WTC11 (cell line): ENCODE results near the gene COMTD1. TPM values are rescaled to one million over a fixed set of nuclear protein-coding genes. Genes with fewer than 3 reads are reported as not detected.

Experiments
- ATAC-seq: fragments of 200-7000 bp; cut with Tn5 transposase; 2 replicates; pipeline ENCODE4 v1.10.0; 2021; ENCODE audit warnings: mild to moderate bottlenecking, moderate library complexity
- CTCF ChIA-PET: fragments of 300-600 bp; sonication (Branson Sonifier 250); formaldehyde crosslinking; loops from one replicate; lab custom pipeline; 2021; ENCODE audit warnings: antibody characterized with exemption; lab: Charles Lee
- POLR2A ChIA-PET: fragments of 350-600 bp; sonication (Branson Sonifier 250); formaldehyde crosslinking; loops from one replicate; lab custom pipeline; 2021; ENCODE audit warnings: antibody characterized with exemption; lab: Charles Lee
- DNase-seq: peaks from one replicate; pipeline ENCODE4 v3.0.0; 2021; ENCODE audit warnings: low spot score
- H3K27ac Mint-ChIP-seq: 2 replicates; pipeline ENCODE4 v1.8.0; 2021; ENCODE audit warnings: mixed read lengths
- H3K27me3 Mint-ChIP-seq: 2 replicates; pipeline ENCODE4 v1.8.0; 2021; ENCODE audit warnings: low read depth, mild to moderate bottlenecking, moderate library complexity, mixed read lengths
- H3K36me3 Mint-ChIP-seq: 2 replicates; pipeline ENCODE4 v1.8.0; 2021; ENCODE audit warnings: mixed read lengths
- H3K4me1 Mint-ChIP-seq: 2 replicates; pipeline ENCODE4 v1.8.0; 2022; ENCODE audit warnings: mixed read lengths
- H3K4me3 Mint-ChIP-seq: 2 replicates; pipeline ENCODE4 v1.8.0; 2021; ENCODE audit warnings: mild to moderate bottlenecking, moderate library complexity, mixed read lengths
- H3K9me3 Mint-ChIP-seq: 2 replicates; pipeline ENCODE4 v1.8.0; 2021; ENCODE audit warnings: mixed read lengths
- E2F5 ChIP-seq: sonication (generic); formaldehyde crosslinking; IDR thresholded peaks from 2 replicates; pipeline ENCODE4 v1.8.1; 2022; ENCODE audit warnings: mild to moderate bottlenecking, moderate library complexity, missing genetic modification reagents
- ERG ChIP-seq: fragments of 250-450 bp; sonication (Bioruptor Pico); IDR thresholded peaks from 2 replicates; pipeline ENCODE4 v1.8.0; 2021; ENCODE audit warnings: mild to moderate bottlenecking
- FOXK1 ChIP-seq: sonication (generic); formaldehyde crosslinking; IDR thresholded peaks from 2 replicates; pipeline ENCODE4 v1.8.0; 2022; ENCODE audit warnings: mild to moderate bottlenecking, moderate library complexity, missing genetic modification reagents
- GTF2I ChIP-seq: fragments of 250-450 bp; sonication (Bioruptor Pico); conservative IDR thresholded peaks from 2 replicates; pipeline ENCODE4 v1.4.0; 2021; ENCODE audit warnings: mild to moderate bottlenecking
- MYBL2 ChIP-seq: sonication (generic); formaldehyde crosslinking; IDR thresholded peaks from 2 replicates; pipeline ENCODE4 v1.8.1; 2023; ENCODE audit warnings: mild to moderate bottlenecking, moderate library complexity, missing genetic modification reagents
- PRDM15 ChIP-seq: sonication (generic); formaldehyde crosslinking; IDR thresholded peaks from 2 replicates; pipeline ENCODE4 v1.8.0; 2022; ENCODE audit warnings: missing genetic modification reagents
- TEAD4 ChIP-seq: sonication (generic); formaldehyde crosslinking; IDR thresholded peaks from 2 replicates; pipeline ENCODE4 v1.8.0; 2022; ENCODE audit warnings: mild to moderate bottlenecking, missing genetic modification reagents
- USF2 ChIP-seq: sonication (generic); formaldehyde crosslinking; IDR thresholded peaks from 2 replicates; pipeline ENCODE4 v1.8.1; 2023; ENCODE audit warnings: mild to moderate bottlenecking, missing genetic modification reagents, moderate library complexity
- ZBTB43 ChIP-seq: sonication (generic); formaldehyde crosslinking; IDR thresholded peaks from 2 replicates; pipeline ENCODE4 v1.8.1; 2023; ENCODE audit warnings: mild to moderate bottlenecking, missing genetic modification reagents
- ZNF232 ChIP-seq: sonication (generic); formaldehyde crosslinking; IDR thresholded peaks from 2 replicates; pipeline ENCODE4 v1.8.0; 2022; ENCODE audit warnings: mild to moderate bottlenecking, missing genetic modification reagents
- ZNF263 ChIP-seq: sonication (generic); formaldehyde crosslinking; IDR thresholded peaks from 2 replicates; pipeline ENCODE4 v1.8.1; 2022; ENCODE audit warnings: low read depth, mild to moderate bottlenecking, moderate library complexity, missing genetic modification reagents
- ZNF396 ChIP-seq: fragments of 250-450 bp; sonication (Bioruptor Pico); IDR thresholded peaks from 2 replicates; pipeline ENCODE4 v1.8.0; 2021; ENCODE audit warnings: mild to moderate bottlenecking, moderate library complexity, borderline replicate concordance
- ZNF532 ChIP-seq: fragments of 250-450 bp; sonication (Bioruptor Pico); IDR thresholded peaks from 2 replicates; pipeline ENCODE4 v1.9.0; 2021; ENCODE audit warnings: mild to moderate bottlenecking, borderline replicate concordance
- total RNA-seq: library from RNA; stranded (reverse); gene quantifications from 3 replicates; pipeline ENCODE4 v1.2.3, GENCODE V29; 2021
- TF ChIP-seq, protein P1 (sequence below): sonication (generic); formaldehyde crosslinking; conservative IDR thresholded peaks from 2 replicates; pipeline ENCODE4 v1.8.1; 2022; ENCODE audit warnings: mild to moderate bottlenecking, missing genetic modification reagents

Gene COMTD1
- total RNA-seq, 1 experiment from 2014 or later, result 47.8 TPM

- no peak for TF ChIP-seq E2F5
- no peak for TF ChIP-seq USF2 (CRISPR knock-in tag)
- TF ChIP-seq FOXK1, result no peak
- no peak for TF ChIP-seq MYBL2 (CRISPR knock-in tag)
- TF ChIP-seq ZNF396, result no peak
- TF ChIP-seq ZNF532, result no peak
- TF ChIP-seq, protein P1, sequence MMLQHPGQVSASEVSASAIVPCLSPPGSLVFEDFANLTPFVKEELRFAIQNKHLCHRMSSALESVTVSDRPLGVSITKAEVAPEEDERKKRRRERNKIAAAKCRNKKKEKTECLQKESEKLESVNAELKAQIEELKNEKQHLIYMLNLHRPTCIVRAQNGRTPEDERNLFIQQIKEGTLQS (CRISPR knock-in tag), result no peak
- no peak for TF ChIP-seq ERG
- no peak for TF ChIP-seq TEAD4 (CRISPR knock-in tag)
Measured at GRCh38 chr10:75208181-75208580, 27.6 kb downstream of the COMTD1 start (continued).

DNA sequence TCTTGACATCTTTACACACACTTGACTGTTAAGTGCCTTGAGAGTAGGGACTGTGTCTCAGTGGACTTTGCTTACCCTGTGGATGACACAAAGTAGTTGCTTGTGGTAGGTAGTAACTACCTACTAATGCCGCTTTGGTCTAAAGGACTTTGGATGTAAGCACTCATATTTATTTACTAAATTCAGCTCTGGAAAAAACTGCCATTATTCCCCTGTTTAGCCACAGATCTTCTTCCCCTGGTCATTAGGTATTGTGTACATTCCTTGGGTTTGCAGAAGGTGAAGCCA, 28.0 kb downstream of the COMTD1 start:
- Mint-ChIP-seq H3K27ac (no peak overlapping the region), H3K4me1 (peaks cover 41% of the 10 kb centered on the region), H3K4me3 (no peak overlapping the region), H3K9me3 (no peaks in the 10 kb centered on the region), H3K36me3 (peaks cover 18% of the 10 kb centered on the region), H3K27me3 (no peaks in the 10 kb centered on the region)
- ChIA-PET POLR2A (interaction anchor here (1.0 kb wide), 1 partner anchor 27 kb away, joined by 3 read pairs; the partner anchor contains the start of gene COMTD1), CTCF (interaction anchor here (0.8 to 1.8 kb wide), 4 partner anchors 15 to 28 kb away, joined by 3 to 7 read pairs (median 6); partner anchors contain the start of gene COMTD1)
- TF ChIP-seq ZBTB43 (CRISPR knock-in tag) (no peak), ZNF532 (no peak), ZNF232 (CRISPR knock-in tag) (no peak), ZNF263 (CRISPR knock-in tag) (no peak), USF2 (CRISPR knock-in tag) (no peak), PRDM15 (CRISPR knock-in tag) (no peak), GTF2I (CRISPR knock-in tag) (no peak)
- DNase-seq (no peak), ATAC-seq (no peak)
